HG03575 (cell line): Measurements from ENCODE around the gene PGBD5.
"Not testable (repeated sequence)": the region's sequence is repeated elsewhere in the genome, so short reads cannot be mapped to it uniquely, and the experiment has no call there.

ENCODE experiments used
- ATAC-seq: cut with Tn5 transposase; IDR thresholded peaks from one replicate; pipeline ENCODE4 v1.9.1; 2021; ENCODE audit not compliant: unreplicated experiment, insufficient number of reproducible peaks, low FRiP score; ENCODE audit errors: extremely low read depth

The PGBD5 gene

GRCh38 chr1:230427094-230427876 is 1.2 kb upstream of the PGBD5 start:
- no peak for ATAC-seq

DNA sequence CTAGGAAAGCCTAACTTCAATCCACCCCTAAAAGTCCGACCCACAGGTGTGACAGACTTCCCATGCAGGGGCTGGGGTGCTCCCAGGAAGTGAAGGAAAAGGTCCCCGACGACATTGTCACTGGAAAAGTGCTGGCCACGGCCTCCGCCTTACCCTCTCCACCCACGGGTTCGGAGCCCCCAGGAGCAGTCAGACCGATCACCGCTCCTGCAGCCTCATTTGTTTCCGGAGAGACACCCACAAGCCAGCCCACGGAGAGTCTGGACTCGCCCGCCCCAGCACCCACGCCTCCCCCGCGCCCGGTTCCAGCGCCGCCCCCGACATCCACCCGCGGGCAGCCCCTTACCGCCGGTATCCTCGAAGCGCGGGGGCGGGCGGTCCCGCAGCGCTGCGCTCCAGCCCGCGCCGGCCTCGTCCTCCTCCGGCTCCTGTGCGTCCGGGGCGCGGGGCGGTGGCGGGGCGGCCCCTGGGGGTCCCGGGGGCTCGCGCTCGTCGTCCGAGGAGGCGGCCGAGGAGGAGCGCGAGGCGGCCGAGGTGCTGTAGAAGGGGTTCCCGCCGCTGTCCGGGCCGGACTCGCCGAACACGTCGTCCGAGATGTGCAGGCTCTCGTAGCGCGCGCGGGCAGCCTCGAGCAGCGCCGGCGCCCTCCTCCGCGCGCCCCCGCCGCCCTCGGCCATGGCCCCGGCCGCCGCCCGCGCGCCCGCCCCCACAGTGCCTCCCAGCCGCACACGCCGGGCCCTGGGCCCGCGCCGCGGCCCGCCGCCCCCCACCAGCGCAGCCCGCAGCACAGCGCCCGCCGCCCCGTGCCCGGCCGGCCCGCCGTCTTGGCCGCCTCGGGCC is 660 bp downstream of the PGBD5 start:
- ATAC-seq: no peak

DNA sequence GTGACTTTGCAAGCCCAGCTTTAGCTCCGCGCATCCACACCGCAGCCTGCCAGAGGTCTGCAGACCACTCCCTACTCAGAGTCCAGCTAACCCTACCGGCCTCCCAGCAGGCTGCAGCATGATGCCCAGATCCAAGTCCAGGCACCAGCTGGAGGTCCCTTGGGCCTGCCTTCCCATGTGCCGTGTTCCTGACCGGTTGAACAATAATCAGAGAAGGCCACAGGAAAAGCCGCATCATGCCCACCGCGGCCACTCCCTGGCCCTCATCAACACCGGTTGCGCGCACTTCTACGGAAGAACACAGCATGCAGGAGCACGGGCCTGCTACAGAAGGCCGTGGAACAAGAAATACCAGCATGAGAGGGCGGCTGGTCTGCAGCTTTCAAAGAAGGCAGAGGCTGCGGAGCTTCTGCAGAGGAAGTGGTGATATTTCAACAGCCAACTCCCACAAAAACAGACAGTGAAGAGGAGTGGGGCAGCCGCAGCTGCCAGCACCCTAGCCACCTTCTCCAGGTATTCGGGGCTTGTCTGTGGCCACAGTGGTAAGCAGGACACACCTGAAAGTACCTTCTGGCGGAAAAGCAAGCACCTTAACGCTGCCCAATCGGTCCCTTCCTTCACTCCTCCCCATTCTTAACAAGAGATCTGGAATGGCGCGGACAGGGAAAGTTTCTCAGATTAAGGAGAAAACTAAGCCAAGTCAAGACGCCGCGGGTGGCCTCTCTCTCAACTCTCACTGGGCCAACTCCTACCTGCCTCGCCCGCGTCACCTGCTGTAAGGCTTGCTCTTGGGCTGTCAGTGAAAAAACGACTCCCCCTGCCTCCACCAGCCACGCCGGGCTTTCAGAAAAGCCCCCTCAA is 1.5 kb downstream of the PGBD5 start:
- no peak for ATAC-seq

GRCh38 chr1:230423951-230424350 is 2.2 kb downstream of the PGBD5 start:
- ATAC-seq: no peak

DNA sequence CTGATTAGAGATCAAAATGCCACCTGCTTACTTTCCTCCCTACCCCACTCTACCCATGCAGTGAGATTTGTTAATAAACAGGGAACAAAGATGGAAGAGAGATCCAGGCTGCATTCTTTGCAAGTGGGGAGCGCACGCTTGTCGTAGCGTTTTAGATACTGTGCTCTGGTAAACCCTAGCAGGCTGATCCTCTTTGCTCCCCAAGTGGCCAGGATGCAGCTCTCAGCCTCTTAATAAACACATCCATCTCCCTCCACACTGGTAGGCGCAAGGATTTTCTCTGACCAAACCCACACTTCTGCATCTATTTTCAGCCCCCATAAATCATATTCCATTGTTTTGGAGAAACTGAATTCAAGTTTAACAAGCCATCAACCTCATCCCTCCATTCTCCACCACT is 2.9 kb downstream of the PGBD5 start:
- ATAC-seq: no peak

DNA sequence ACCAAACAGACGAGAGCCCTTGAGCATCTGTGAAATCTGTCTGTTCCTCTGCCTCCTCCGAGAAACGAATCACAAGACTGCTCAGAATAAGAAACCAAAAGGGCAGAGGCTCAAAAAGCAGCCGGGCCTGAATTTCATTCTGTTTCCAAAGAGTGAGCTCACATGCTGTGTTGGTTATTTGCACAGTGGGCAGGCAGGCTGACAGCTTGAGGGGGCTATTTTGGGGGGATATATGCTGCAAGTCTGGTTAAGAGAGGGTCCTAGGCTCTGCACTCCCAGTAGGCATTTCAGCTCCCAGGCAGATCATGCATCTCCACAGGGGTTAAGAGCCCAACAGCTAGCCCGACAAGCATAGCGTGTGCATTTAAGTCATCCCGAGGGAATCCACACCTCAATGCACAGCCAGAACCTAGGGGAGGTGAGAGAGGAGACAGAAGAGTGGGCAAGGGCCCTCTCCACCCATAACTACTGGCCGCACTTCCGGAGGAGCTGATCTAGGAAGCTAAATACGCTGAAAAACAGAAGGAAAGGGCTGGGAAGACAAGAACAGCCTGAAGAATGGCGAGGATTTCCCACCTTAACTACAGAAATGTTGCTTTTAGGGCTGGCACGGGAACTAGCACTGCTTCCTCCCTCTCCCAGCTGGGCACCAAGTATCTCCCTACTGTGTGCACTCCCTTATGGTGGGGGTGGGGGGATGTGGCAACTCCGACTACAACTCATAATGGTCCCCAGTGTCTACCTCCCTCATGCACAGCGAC is 3.7 kb downstream of the PGBD5 start:
- no peak for ATAC-seq

DNA sequence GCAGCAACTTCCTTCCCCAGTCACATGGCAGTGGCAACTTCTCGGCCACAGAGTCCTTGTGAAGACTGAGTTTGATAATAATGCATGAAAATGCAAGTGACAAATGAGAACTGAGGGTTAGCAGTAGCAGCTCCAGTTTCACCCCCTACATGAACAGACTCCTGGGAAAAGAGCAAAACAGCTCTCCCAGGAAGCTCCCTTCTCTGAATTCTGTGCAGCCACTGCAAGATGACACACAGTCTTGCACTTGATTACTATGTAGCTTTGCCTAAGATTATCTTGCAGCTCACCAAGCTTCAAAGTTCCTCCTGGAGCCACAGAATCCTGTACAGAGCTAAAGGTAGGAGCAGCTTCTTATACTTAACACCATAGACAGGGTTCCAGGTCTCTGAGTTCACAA is 4.7 kb downstream of the PGBD5 start:
- no peak for ATAC-seq

- not testable (repeated sequence) for ATAC-seq
Measured at GRCh38 chr1:230420372-230420771, 5.8 kb downstream of the PGBD5 start.

DNA sequence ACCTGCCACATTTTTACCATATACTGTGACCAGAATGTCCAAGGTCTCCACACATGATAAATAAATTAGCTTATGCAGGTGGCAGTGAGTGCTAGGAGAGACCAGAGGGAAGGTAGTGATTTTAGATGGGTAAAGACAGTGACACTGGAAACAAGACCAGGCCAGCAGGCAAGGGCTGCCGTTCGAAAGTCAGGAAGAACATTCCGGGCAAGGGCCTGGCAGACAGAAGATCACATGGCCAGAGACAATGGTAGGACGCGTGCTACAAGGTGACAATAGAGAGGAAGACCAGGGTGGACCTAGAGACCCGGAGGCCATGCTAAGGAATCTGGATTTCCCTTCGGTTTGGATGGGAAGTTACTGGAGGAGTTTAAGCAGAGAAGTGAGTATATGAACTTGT is 9.7 kb downstream of the PGBD5 start:
- no peak for ATAC-seq

GRCh38 chr1:230415405-230416132 is 10.6 kb downstream of the PGBD5 start:
- ATAC-seq: no peak

GRCh38 chr1:230414694-230415093 is 11.4 kb downstream of the PGBD5 start:
- ATAC-seq: no peak

DNA sequence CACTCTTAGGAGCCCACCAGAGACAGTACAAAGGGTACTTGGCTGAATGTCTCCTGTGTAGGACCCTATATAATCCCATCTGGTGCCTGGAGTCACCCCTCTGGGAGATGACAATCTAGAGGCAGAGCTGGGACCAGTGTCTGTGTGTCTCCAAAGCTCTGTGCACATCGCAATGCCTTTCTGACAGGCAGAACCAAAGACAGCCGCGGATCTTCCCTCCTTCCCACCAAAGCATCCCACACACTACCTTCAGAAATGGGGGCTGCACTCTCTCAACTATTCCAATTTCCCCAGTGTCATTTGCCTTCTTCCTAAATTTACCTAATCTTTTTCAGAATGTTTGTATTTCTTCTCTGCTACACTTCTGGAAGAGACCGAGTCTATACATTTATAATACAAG is 12.0 kb downstream of the PGBD5 start:
- ATAC-seq: no peak

- ATAC-seq: no peak
Measured at GRCh38 chr1:230413061-230413460, 13.1 kb downstream of the PGBD5 start.

DNA sequence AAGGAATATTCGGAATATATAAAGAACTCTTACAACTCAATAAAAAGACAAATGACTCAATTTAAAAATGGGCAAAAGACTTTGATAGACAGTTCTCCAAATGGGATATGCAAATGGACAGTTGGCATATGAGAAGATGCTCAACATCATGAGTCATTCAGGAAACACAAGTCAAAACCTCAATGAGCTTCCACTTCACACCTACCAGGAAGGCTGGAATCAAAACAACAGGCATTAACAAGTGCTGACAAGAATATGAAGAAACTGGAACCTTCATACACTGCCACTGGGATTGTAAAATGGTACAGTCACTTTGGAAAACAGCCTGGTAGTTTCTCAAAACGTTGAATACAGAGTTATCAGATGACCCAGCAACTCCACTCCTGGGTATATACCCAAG is 17.2 kb downstream of the PGBD5 start:
- ATAC-seq: no peak

DNA sequence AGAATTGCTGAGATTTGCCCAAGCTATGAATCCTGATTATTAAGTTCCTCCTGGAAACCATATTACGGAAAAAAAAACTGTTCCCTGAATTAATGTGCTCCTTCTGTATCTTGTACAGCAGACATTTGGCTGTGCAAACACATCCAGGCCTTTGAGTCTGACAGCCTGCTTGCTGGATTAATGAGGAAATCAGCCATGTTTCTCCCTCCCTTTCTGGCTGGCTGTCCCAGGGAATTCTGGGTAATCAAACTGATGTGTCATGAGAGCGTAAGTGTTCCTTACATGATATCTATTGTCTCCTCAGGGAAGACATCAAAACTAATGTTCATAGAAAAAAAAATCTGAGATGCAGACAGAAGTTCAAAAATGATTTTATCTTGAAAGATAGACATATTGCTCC is 18.8 kb downstream of the PGBD5 start:
- ATAC-seq: no peak

DNA sequence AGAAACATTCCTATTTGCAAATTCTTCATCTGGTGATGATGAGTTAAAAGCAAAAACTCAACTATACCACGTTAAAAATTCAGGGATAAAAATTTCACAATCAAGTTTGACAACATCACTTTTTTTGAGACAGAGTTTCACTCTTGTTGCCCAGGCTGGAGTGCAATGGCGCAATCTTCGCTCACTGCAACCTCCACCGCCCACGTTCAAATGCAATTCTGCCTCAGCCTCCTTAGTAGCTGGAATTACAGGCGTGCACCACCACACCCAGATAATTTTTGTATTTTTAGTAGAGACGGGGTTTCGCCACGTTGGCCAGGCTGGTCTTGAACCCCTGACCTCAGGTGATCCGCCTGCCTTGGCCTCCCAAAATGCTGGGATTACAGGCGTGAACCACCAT is 19.4 kb downstream of the PGBD5 start:
- not testable (repeated sequence) for ATAC-seq

GRCh38 chr1:230403442-230403841 is 22.7 kb downstream of the PGBD5 start:
- no peak for ATAC-seq

DNA sequence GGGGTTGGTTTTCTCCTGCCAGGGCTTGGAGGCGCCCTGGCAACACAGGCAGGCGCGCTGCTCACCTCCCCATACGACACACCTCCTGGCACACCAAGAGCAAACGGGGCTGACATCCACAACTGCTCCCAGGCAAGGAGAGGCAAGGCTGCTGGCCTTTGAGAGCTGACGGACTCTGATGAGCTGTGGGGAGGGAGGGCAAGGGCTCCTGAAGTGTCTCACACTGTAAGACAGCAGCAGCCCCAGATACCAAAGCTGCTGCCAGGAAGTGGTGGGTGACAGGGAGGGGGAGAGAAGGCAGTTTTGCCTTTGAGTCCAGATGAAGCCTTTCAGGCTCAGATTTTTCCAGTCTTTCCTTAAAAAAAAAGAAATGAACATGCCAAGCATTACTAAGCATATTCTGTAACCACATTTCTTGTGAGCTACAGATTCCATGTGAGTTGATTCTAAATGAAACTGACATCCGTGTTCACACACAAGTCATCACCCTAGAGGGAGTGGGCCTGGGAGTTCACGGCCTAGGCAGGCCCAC is 24.3 kb downstream of the PGBD5 start:
- no peak for ATAC-seq
